Liver (tissue), 2 donors: ENCODE data around the gene PSMB2.

Experiments used
- EGR1 ChIP-seq, 2 donors: IDR thresholded peaks; 2 replicates each; pipeline ENCODE4 v1.6.1; 2016 to 2018; ENCODE audit warnings: antibody characterized with exemption in 2 of 2, low read depth in 2 of 2
- MAX ChIP-seq: IDR thresholded peaks from 2 replicates; pipeline ENCODE4 v1.6.1; 2016; ENCODE audit warnings: antibody characterized with exemption
- donor health status: healthy.

GRCh38 chr1:35637401-35637809 lies 3.9 kb downstream of the PSMB2 start:
- TF ChIP-seq EGR1 (IDR thresholded peaks at IDR 0.05; ENCODE audit: low read depth in 2 of 2) (no peak), MAX (no peak)
